HG02852 (cell line): ENCODE data around the gene PSMB5.

Experiments used
- ATAC-seq: cut with Tn5 transposase; IDR thresholded peaks from one replicate; pipeline ENCODE4 v1.9.1; 2021; ENCODE audit warnings: mild to moderate bottlenecking, moderate library complexity; ENCODE audit not compliant: unreplicated experiment

Gene PSMB5

DNA sequence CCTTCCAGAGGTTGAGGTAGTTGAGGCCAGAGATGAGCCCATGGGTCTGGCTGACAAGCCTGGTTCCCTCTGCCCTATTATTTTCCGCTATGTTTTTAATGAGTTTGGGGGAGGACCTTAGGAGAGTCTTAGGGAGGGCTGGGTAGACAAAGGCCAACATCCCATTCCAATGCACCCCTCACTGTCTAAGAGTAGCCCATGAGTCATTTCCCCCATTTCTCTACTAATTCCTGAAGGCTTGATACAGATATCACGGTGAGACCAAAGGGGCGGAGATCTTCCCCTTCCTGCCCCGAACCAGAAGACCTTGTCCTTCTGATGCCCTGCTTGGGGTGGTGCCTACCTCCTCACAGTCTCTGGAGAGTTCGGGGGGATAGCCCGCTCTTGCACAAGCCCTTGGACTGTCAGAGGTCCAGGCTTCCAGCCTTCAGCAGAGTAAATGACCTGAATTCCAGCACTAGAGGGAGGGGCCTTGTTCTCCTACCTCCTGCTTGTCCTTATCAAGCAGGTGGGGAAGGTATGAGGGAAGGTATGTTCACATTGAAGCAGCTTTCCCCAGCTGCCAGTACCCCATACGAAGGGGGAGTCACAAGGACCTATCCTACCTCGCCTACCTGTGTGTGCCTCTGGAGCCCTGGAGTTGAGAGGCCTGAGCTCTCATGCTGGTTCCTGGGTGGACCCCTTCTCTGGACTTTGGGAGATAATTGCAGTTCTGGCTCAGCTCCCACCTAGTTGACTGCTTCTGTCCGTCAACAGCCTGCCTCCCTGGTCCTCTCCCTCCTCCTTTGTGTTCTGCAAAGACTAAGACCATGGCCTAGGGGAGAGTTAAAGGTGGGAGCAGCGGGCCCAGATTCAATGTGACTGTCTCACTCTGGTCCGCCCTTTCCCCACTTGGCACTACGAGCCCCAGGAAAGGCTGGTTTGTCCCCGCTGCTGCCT lies 11.0 kb upstream of the PSMB5 start:
- ATAC-seq = no peak

DNA sequence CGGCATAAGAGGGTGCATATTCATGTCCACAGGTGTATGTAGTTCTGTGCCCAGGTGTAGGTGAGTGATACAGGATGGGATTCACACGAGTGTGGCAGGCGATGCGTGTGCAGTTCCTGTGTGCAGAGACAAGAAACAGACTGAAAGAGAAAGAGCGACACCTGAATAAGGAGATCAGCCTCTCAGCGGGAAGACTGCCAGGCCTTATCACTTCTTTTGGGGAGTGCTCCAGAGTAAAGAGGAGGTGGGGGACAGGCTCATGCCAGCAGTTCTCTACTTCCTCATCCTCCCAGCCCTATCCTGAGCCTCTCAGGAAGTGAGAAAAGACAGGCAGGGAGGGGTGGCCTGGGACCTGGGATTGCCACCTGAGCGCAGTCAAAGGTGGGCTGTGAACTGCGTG lies 10.1 kb upstream of the PSMB5 start:
- no peak for ATAC-seq

DNA sequence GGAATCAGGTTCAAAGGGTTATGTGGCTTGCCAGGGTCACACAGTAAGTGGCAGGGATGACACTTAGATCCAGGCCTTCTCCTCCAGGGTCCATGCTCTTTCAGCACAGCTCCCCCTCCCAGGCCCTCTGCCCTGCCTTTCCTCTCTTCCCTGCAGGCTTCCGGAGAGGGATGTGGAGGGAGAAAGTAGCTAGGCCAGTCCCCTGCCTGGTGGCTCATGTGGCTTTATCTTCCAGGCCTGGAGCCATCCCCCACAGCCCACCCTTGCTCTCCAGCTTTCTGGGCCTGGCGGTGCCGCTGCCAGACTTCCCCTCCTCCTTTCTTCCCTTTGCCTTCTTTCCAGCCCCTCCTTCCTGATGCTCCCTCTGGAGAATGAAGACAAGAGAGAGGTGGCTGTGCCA lies 9.1 kb upstream of the PSMB5 start:
- ATAC-seq = no peak

DNA sequence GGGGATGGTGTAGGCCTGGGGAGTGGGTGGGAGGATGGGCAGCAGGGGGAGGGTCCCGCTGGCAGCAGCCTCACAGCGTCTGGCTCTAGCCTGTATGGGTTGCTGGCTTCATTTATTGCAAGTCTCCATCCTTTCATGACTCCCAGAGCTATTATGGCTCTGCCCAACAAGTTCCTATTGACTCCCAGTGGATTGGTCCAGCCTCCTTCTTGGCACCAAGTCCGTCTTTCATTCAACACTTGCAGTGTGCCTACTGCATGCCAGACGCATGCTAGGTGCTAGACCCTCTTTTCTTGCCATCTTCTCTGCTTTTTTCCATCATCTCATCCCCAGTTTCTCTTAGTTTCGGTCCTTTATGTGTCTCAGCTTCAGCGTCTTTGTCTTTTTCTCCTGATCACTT lies 8.4 kb upstream of the PSMB5 start:
- no peak for ATAC-seq

DNA sequence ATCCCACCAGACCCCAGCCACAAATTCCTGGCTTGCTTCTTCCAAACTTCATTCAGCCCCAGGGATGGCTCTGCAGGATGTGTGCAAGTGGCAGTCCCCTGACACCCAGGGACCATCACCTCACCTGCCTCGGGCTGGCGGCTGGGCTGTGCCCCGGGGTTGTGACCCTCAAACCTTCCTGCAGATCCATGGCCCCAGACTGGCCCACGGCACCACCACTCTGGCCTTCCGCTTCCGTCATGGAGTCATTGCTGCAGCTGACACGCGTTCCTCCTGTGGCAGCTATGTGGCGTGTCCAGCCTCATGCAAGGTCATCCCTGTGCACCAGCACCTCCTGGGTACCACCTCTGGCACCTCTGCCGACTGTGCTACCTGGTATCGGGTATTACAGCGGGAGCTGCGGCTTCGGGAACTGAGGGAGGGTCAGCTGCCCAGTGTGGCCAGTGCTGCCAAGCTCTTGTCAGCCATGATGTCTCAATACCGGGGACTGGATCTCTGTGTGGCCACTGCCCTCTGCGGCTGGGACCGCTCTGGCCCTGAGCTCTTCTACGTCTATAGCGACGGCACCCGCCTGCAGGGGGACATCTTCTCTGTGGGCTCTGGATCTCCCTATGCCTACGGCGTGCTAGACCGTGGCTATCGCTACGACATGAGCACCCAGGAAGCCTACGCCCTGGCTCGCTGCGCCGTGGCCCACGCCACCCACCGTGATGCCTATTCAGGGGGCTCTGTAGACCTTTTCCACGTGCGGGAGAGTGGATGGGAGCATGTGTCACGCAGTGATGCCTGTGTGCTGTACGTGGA lies 7.7 kb upstream of the PSMB5 start, which contains the start of gene PSMB11:
Gene PSMB11 (plus strand): TSS at position 51 of the 804 bp plus-strand sequence. CDS start 14 bp downstream, at position 65.
- ATAC-seq = no peak

DNA sequence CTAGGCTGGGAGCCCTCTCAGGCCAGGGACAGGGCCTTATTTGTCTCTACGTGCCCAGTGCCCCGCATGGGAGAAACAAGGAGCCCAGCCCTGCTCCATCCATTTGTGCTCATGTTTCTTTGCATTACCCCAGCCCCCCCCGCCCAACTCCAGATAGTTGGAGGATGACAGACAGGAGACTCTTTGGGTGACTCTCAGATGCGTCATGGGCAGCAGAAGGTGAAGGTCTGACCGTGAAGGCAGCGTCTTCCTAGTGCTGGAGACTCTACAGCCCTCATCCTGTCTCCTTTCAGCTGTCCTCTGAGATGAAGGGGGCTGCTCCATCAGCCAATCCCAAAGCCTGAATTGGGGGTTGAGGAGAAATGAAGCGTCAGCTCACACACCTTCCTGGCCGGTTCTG lies 7.0 kb upstream of the PSMB5 start:
- no peak for ATAC-seq

DNA sequence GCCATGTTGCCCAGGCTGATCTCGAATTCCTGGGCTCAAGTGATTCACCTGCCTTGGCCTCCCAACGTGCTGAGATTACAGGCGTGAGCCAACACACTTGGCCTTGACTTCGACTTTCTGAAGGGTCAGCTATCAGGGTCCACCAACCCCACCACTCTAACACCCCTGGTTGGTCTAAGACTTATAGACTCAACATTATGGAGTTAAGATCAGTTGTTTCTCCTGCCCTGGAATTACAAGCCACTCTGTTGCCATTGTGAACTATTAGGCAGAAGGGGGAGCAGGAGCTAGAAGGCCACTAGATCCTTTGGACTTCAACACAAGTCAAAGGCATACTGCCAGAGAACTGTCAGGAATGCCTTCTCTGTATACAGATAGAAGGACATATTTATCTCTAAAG lies 5.4 kb upstream of the PSMB5 start:
- ATAC-seq = no peak

DNA sequence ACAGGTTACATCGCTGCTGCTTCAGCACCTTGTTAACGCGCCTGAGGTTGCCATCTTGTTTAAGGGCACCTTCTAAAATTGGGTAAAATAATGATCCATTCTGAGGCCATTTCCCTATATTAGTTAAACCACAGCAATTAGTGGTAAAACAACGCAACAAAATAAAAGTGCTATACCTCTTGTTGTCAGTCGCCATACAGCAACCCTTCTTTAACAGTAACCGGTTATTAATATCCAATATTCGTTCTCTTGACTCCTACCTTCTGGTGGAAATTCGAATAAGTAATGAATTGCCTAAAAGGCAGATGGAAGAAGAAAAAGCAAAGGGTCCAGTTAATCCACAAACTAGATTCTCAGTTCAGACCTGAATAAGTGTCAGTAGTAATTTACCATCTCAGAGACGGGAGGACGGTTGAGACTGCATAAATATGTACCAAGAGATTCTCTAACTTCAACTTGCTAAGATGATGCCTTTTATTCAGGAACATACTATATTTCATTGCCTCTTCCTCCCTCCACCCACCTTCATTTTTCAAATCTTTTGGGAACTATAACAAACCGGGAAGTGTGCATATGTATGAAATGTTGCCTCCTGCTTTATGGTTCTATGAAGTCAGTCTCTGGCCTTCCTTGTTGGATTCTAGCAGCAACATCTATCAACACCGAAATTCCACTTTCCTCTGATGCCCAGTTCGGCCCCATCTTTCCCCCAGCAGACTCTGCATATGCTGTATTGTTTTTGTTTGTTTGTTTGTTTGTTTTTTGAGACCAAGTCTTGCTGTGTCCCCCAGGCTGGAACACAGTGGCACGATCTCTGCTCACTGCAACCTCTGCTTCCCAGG lies 824 bp upstream of the PSMB5 start:
- ATAC-seq = no peak

DNA sequence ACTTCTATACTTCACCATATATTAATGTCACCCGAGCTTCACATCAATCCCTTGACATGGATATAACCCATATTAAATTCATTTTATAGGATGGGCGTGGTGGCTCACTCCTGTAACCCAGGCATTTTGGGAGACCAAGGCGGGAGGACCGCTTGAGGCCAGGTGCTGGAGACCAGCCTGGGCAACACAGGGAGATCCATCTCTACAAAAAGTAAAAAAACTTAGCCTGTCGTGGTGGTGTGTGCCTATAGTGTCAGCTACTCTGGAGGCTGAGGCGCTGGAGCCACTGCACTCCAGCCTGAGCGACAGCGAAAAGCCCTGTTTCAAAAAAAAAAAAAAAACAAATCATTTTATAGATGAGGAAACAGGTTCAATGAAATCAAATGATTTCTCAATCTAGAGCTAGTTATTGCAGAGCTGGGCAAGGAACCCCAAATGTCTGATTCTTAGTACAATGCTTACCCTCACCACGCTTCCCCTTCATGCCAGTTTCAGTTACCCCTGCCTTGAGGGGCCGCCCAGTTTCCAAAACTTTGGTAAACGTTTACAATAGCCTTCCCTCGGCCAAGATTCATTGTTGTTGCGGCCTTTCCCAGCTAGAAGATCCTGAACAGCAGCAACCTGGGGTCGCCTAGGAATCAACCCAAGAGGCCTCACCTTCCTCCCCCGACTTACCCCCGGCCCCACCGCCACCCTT lies 751 bp downstream of the PSMB5 start:
- ATAC-seq = no peak

DNA sequence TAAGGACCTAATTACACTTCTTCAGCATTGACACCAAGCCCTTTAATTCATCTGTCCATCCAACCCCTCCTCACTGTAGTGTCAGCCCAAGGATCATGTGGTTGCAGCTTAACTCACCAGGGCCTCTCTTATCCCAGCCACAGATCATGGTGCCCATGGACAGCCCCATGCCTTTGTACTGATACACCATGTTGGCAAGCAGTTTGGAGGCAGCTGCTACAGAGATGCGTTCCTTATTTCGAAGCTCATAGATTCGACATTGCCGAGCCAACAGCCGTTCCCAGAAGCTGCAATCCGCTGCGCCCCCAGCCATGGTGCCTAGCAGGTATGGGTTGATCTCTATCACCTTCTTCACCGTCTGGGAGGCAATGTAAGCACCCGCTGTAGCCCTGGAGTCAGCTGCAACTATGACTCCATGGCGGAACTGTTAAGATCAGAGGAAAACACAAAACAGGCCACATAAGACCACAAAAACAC lies 1.4 kb downstream of the PSMB5 start:
- no peak for ATAC-seq

DNA sequence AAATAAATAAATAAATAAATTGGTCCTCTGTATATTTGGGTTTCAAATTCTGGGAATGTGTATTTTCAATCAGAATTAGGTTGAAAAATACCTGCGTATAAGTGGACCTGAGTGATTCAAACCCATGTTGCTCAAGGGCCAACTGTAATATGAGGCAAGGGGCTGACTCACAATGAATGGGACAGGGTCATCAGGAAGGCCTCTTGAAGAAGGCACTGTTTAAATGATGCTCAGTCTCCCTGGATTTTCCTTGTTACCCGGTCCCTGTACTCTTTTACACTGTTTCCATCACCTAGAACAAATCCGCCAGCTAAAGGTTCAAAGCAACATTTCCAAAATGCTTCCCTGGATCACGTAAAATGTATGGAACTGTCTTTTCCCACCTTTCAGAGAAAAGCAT lies 3.8 kb downstream of the PSMB5 start:
- ATAC-seq = no peak

DNA sequence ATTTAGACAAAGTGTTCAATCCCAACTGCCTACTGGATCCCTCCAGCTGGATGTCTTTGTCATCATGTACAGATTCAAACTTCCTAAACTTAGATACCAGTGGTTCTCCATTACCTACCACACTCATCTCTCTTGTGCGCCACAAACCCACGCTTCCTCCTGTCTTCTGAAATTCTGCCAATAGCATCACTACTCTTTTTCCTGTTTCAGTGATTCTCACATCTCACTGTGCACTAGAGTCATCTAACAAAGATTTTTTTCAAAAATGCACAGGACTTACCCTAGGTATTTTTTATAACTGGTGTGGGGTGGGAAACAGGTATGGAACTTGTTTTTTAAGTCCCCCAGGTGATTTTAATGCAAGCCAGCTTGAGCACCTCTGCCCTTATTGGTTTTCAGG lies 5.9 kb downstream of the PSMB5 start:
- no peak for ATAC-seq

DNA sequence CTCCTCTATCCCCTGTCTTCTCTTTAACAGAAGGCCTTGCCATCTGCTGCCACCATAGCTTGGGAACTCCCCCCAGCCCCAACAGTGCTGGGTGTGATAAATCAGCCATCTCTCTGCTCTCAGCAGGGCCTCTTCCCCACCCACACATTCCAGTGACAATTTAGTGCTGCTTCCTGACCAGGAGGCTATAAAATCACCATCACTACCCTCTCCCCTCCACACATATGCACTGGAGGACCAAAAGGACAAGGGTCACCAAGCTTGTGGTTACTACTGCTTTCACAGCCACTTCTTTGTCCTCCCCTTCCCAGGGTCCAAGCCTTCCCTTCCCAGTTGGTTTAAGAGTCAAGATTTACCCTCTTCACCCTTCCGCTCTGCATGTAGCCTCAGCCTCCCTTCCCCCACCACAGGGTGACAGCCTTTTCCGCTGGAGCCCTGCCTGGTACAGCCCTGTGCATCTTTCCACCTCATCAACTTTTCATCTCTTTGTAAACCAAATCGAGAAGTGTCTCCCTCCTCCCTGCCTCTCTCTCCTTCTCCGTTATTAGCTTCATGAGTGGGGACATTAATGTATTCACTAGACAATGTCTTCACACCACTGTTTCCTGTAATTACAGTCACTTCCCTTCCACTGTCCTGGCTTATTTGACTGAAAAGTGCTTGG lies 9.4 kb downstream of the PSMB5 start:
- no peak for ATAC-seq

DNA sequence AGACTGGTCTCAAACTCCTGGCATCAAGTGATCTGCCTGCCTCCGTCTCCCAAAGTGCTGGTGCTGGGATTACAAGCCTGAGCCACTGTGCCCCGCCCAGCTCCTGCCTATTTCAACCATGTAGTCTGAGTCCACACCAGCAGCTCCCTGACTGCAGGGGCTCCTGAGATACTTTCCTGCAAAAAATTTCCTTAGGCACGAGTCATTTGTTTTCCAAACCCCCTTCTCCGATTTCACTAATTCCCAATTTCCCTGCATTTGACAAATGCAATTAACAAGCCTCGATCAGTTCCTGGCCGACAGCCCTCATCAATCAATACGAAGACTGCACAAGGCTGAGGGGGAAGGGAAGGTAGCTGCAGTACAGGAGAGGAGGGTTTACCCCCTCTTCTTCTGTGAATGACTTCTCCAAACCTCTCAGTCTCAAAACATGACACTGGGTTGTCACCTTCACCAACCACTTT lies 10.1 kb downstream of the PSMB5 start:
- no peak for ATAC-seq

DNA sequence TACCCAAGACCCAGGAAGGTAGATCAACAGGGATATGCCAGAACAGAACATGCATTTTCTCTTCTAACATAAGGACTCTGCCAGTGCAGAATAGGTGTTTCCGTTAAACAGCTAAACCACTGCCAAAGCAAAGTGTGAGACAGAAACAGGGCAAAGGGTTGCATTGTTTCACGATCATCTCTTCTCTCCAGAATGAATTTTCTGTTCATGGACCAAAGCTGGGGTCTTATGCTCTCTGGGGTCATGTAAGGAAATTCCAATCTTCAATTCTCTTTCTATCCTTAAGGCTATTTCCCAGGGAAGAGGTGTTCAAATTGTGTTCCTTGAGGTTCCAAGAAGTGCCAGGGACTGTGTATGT lies 10.9 kb downstream of the PSMB5 start:
- no peak for ATAC-seq

DNA sequence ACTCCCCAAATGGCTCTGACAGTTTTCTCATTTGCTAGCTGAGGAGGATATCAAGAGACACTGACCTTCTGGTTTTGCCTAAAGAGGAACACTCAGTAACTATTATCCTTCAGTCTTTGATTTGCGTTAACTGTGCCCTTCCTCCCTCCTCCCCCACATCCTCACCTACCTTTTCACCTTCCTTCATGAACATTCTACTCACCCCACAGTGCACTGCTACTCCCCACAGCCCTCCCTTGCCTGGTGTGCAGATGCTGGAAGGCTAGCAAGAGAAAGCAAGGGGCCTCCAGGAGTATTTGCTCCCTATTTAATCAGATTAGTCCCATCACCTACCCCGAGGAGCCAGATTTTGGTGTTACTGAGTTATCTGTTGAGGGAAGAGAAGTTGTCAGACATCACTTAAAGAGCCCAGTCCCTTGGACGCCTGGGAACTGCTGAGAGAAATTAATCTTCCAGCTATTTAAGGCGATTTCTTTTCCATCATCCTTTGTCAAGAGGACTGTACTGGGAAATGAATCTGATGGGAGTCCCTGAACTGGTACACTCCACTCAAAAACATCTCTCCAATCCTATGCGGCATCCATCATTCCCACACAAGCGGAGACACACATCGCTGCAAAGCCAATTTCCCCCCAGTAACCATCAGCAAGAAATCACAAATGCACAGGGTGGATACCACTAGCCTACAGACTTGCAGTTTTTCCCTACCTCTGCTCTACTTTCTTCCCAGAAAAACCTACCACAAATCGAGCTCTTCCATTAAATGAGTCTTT lies 11.5 kb downstream of the PSMB5 start:
- no peak for ATAC-seq

DNA sequence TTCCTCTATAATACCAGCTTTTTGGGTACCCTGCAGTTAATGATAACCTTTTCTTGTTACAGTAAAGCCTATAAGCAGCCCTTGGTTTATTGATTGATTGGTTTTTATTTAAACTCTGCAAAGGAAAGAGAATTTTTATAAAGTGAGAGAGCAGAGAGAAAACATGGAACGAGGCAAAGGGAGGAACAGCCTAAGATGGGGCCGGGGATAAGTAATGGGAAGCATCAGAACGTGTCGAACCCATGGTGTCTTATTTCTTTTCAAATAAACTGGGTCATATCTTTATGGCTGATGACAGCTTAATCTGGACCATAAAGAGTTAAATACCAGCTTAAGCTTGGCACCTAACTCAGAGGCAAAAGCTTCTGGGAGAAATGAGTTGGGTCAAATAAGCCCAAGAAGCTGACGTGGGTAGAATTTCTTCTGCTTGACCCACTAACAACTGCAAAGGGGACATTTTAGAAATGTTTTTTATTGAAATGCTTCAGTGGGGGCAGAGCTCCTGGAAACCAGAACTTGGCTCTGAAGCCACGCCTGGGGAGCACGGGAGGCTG lies 12.7 kb downstream of the PSMB5 start:
- ATAC-seq = no peak

DNA sequence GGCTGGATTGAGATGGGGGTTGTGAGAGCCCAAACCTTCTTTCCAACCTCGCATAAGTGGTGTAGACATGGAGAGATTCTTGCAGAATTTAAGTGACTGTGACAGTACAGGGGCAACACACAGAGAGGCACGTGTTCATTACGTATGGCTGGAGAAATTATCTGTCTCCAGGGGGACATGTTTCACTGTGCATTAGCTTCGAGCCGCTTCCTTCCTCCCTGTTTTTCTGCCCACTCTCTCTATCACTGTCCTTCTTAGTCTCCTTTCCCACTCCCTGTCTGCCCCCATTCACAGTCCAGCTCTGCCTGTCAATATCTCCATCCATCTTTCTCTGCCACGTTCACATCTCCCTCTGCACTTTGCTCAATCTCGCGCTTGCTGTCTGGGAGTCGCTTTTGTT lies 13.3 kb downstream of the PSMB5 start:
- no peak for ATAC-seq
